RWPE1 (cell line): ENCODE results near the gene CDIP1.

Experiments used
- CTCF ChIA-PET: fragments of 350-600 bp; sonication (Branson Sonifier 250); formaldehyde crosslinking; extraction: SDS; loops from one replicate; lab custom pipeline; 2021; lab: Yijun Ruan, JAX
- POLR2A ChIA-PET: fragments of 400-600 bp; formaldehyde crosslinking; extraction: SDS; loops from one replicate; lab custom pipeline; 2020; ENCODE audit warnings: antibody characterized with exemption; ENCODE audit not compliant: low non-redundant PET; lab: Yijun Ruan, JAX
- DNase-seq: peaks from one replicate; pipeline ENCODE4 v3.0.0; 2012; ENCODE audit warnings: low spot score
- H3K27ac ChIP-seq: fragments of 450-650 bp; 2 replicates; pipeline ENCODE4 v1.5.1; 2017
- CTCF ChIP-seq: fragments of 450-650 bp; conservative IDR thresholded peaks from 2 replicates; pipeline ENCODE4 v1.5.1; 2017; ENCODE audit warnings: low read depth, mild to moderate bottlenecking

Gene CDIP1

GRCh38 chr16:4538350-4539235 is at the start of gene CDIP1:
Gene CDIP1, minus strand, starts transcription at chr16:4538773. Its CDS starts 24,643 bp downstream, at chr16:4514130.
- DNase-seq: peak; percentile 95
- ChIA-PET CTCF (interaction anchor here (0.7 to 0.8 kb wide), 2 partner anchors 10 to 20 kb away, joined by 3 read pairs; no protein-coding TSS in a partner anchor), POLR2A (no interaction called here)
- H3K27ac ChIP-seq: peak within 1 kb of the TSS; percentile 84
- no peak for TF ChIP-seq CTCF

GRCh38 chr16:4586291-4586690 is 47.7 kb upstream of the CDIP1 start:
- DNase-seq: no peak
- no peak for TF ChIP-seq CTCF
- ChIA-PET CTCF (interaction anchor here (0.6 to 1.5 kb wide), 13 partner anchors 9 to 123 kb away, joined by 3 to 8 read pairs (median 4); partner anchors contain the start of gene C16orf96), POLR2A (interaction anchor here (0.5 kb wide), 1 partner anchor 161 kb away, joined by 5 read pairs; no protein-coding TSS in a partner anchor)
- H3K27ac ChIP-seq: no peak overlapping the region

GRCh38 chr16:4583906-4584305 is 45.3 kb upstream of the CDIP1 start:
- DNase-seq: no peak
- POLR2A ChIA-PET: no interaction called here
- H3K27ac ChIP-seq: no peak overlapping the region
- CTCF ChIA-PET: no interaction called here
- no peak for TF ChIP-seq CTCF

GRCh38 chr16:4580250-4580649 is 41.7 kb upstream of the CDIP1 start:
- DNase-seq: peak; percentile 68
- CTCF ChIA-PET: interaction anchor here (1.2 kb wide), 1 partner anchor 74 kb away, joined by 5 read pairs; no protein-coding TSS in a partner anchor
- H3K27ac ChIP-seq: peak overlapping the region; percentile 78
- POLR2A ChIA-PET: no interaction called here
- no peak for TF ChIP-seq CTCF

GRCh38 chr16:4578961-4579530 is 40.5 kb upstream of the CDIP1 start:
- CTCF ChIA-PET: no interaction called here
- no peak for DNase-seq
- peak overlapping the region; percentile 25; the same call in 1 of the 2 replicates for H3K27ac ChIP-seq
- no peak for TF ChIP-seq CTCF
- POLR2A ChIA-PET: no interaction called here

- H3K27ac ChIP-seq: no peak overlapping the region
- DNase-seq: no peak
- CTCF ChIA-PET: interaction anchor here (0.7 kb wide), 1 partner anchor 23 kb away, joined by 8 read pairs; no protein-coding TSS in a partner anchor
- POLR2A ChIA-PET: no interaction called here
- TF ChIP-seq CTCF: no peak
Observed at GRCh38 chr16:4576008-4576407, 37.4 kb upstream of the CDIP1 start.
